Activated CD8-positive, alpha-beta memory T cell treated with anti-CD3 and anti-CD28 coated beads, Interleukin-2, amount 50 U/mL, for 1 hour (primary cell): Measurements from ENCODE around the gene CATSPERD.
A peak's percentile ranks its signal among the peaks of the same experiment; 100 is the strongest.

Experiments
- DNase-seq: peaks from one replicate; pipeline ENCODE4 v3.0.0-alpha.2; 2020; ENCODE audit errors: extremely low read depth

The CATSPERD gene

GRCh38 chr19:5784581-5785147 is 64.2 kb downstream of the CATSPERD start, which contains the start of gene PRR22:
TSS of gene PRR22 (minus strand) at chr19:5784746. CDS start at chr19:5784660, 86 bp downstream.
- no peak for DNase-seq

DNA sequence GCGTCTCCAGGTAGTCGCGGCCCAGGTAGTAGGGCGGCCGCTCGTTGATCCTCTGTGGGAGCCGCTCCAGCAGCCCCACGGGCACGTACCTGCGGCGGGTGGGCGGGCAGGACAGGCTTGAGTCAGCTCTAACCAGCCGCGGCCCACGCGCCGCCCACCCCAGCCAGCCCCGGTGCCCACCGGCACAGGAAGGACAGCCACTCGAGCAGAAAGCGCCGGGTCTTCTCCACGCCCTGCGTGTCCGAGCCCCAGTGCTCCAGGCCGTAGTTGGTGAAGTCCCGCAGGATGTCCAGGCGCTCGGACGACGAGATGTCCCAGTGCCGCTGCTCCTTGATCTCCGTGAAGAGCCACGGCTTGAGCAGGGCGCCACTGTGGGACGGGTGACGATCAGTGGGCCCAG is 65.0 kb downstream of the CATSPERD start:
- DNase-seq, result no peak

GRCh38 chr19:5786593-5787408 is 66.4 kb downstream of the CATSPERD start:
- no peak for DNase-seq

DNA sequence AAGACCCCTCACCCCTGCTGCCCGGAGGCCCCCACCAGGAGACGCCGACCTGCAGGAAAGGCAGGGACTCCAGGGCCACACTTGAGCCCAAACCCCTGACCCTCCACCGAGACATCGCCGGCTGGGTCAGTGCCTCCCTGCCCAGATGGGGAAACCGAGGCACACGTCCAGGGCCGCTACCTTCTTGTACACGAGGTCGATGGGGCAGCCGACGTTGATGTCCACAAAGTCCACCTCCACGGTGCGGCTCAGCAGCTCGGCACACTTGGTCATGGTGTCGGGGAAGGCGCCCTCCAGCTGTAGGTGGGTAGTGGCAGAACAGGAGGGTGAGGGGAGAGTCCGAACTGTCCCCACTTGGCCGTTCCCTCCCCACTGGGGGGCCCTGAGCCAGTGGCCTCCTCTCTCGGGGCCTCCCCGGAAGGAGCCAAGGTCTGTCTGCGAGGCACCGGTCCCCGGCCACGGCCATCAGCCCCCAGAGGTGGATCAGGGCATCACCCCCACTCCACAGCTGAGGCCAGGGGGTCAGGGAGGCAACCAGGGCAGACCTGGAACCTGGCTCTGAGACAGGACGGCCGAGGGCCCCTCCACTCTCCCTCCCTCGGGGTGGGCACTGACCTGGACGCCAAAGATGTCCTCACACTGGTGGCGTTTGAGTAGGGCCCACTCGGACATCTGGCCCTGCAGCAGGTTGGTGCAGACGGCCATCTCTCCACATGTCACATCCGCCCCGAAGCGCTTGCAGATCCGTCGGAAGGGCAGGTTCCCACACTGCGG is 67.2 kb downstream of the CATSPERD start:
- DNase-seq, result no peak

DNA sequence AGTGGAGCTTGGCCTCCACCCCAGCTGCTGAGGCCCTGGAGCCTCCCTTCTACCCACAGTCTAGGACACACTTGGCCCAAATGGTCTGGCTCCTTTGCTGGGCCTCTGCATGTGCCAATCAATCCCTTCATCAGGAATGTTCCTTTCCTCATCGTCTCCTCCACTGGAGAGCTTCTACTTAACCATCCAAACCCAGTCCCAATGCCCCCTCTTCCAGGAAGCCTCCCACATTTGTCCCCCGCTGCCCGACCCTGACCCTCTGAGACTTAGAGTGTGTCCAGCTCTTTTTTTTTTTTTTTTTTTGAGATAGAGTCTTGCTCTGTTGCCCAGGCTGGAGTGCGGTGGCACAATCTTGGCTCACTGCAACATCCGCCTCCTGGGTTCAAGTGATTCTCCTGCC is 68.0 kb downstream of the CATSPERD start:
- no peak for DNase-seq

DNA sequence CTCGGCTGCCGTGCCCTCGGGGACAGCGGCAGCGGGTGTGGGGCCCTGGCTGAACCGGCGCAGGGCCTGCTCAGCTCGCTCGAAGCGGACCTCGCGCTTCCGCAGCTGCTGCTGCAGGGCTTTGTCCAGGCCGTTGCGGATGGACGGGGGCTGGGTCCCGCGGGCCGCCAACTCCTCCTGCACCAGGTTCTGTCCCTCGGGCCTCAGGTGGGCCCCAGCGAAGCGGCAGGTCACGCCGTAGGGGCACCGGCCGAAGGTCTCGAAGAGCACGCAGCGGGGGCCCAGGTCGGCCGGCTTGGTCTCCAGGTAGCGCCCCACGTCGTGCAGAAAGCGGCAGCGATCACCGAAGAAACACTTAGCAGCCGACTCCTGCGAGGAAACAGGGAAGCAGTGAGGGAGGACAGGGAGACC is 68.9 kb downstream of the CATSPERD start:
- no peak for DNase-seq

DNA sequence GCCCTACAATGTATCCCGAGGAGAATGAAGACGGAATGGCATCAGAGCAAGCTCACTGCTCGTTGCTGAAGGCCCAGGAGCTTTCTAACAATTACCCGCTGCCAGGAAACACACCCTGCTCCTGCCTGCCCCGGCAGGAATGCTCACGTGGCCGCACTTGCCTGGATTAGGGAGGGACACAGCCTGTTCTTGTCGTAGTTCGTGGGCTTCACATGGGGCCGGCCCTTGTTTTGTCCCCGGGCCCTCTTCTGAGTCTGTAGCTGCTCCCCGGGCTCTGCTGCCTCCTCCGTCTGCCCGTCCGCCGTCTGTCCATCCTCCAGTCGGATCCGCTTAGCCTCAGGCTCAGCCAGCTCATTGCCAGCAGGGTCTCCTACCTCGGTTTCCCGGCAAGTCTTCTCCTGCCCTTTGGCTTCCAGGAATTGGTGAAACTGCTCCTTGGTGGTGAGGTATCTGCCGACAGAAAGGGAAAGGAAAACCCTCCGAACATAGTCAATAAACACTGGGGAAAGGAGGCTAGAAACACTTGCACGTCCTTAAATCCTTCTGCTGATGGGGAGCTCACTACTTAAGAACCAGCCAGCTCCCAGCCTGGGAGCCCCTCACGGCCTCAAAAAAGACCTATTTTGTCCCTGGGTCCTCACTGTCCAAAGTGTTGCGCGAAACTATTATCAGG is 69.6 kb downstream of the CATSPERD start:
- DNase-seq, result no peak

DNA sequence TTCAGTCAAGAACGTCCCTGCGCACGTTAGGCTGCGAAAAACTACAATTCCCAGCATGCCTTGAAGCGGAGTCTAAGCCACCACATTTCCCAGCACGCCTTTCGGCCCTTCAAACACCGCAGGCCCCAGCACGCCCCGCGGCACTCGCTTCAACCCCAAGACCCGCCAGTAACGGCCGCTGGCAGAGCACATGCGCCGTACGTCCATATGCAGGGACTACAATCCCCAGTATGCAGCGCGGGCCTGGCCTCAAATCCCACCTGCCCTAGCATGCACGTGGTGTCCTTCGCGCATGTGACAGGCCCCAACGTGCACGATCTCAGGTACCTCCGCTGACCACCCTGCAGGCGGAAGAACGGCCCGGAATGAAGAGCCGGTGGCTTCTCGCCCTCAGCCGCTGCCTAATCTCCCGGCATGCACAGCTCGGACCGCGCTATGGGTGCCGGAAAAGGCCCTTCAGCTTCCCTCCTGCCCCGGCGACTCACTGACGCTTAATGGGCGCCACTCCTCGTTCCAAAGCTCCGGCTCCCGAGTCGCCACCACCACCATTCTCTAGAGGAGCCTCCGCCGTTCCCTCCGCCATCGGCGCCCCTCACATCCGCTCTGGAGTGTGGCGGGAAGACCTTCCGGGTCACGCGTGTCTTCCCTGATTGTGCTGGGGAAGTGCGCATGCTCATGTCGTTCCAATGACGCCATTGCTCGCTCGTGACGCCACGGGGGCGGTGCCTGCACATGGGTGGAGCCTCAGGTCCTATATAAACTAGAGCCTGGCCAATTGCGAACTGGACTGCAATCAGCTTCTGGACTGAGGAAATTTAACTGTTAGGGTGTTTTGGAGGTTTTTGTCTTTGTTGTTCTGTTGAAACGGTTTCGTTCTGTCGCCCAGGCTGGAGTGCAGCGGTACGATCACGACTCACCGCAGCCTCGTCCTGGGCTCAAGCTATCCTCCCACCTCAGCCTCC is 70.4 kb downstream of the CATSPERD start, which contains the start of gene DUS3L:
Gene DUS3L, minus strand, starts transcription at position 605 of the 962 bp plus-strand sequence. Its CDS starts 22 bp downstream, at position 583.
- DNase-seq, result peak; percentile 88

GRCh38 chr19:5792224-5792623 is 71.8 kb downstream of the CATSPERD start:
- no peak for DNase-seq

DNA sequence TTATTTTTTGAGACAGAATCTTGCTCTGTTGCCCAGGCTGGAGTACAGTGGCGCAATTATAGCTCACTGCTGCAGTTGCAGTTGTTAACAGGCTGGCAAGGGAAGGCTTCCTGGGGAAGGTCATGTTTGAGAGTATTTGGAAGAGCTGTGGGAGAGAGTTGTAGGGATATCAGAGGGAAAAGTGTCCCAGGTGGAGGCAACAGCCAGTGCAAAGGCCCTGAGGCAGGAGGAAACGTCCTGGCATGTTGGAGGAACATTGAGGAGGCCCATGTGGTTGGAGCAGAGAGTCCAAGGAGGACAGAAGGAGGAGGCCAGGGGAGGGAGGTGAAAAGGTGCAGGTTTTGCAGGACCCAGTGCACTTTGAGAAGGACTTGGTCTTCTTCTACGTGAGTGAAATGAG is 72.8 kb downstream of the CATSPERD start:
- no peak for DNase-seq

GRCh38 chr19:5795382-5795919 is 75.0 kb downstream of the CATSPERD start:
- DNase-seq, result no peak

- no peak for DNase-seq
Observed at GRCh38 chr19:5798244-5798643, 77.8 kb downstream of the CATSPERD start.

GRCh38 chr19:5799247-5800241 is 79.1 kb downstream of the CATSPERD start:
- DNase-seq, result no peak

DNA sequence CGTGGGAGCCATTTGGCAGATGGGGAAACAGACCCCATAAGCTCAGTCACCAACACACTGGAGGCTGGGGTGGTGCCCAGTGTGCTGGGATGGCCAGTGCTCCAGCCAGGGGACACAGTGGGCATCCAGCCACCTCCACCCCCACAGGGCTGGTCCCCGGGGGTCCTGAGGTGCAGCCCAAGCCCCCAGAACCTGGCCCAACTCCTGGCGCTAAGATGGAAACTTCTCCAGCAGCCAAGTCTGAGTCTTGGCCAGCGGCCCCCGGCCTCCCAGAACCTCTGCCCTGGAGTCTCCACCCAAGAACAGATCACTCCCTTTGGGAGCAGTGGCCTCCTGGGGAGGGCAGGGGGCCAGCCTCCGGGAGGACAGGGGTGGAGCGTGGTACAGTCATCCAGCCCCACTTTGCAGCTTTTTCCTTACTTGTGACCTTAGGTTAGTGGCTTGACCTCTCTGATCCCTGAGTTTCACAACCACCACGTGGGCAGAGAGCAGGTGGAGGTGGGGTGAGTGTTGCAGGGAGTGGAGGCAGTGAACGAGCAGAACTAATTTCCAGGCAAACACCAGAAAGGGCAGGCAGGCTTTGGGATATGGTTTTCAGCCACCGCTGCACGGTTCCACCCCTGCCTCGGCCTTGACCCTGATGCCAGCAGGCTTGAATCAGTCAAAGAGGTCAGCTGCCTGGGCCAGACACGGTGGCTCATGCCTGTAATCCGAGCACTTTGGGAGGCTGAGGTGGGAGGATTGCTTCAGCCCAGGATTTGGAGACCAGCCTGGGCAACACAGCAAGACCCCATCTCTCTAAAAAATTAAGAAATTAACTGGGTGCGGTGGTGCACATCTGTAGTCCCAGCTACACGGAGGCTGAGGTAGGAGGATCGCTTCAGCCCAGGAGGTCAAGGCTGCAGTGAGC is 80.2 kb downstream of the CATSPERD start:
- no peak for DNase-seq

DNA sequence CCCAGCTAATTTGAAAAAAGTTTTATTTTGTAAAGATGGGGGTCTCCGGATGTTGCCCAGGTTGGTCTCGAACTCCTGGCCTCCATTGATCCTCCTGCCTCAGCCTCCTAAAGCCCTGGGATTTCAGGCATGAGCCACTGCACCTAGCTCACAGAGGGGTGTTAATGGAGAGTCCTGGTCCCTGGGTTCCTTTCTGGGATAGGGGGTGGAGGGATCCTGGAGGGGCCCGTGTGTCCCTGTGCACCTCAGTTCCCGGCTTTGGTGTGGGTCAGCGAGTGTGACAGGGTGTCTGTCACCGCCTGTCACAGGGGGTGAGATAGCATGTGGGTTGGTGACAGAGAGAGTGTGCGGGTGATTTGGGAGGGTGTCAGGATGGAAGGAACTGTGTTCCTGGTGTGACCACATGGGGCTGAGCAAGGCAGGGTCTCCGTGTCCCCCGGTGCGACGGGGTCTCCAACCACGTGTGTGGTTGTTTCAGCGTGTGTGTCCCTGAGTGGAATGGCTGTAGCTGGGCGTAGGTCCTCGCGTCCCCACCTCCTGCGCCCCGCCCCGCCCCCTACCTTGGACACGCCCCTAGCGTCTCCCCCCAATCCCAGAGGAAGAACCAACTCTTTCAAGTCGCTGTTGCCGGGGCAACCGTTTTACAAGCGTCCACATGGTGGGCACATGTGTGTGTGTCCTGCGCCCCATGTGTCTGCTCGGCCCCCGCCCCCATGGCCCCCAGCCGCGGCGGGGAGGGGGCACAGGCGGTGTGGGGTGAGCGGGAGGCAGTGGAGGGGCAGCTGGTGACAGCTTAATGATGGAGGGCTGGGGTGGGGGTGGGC is 81.6 kb downstream of the CATSPERD start:
- DNase-seq, result no peak

GRCh38 chr19:5803441-5803751 is 83.0 kb downstream of the CATSPERD start:
- DNase-seq, result no peak

GRCh38 chr19:5803752-5804515 is 83.5 kb downstream of the CATSPERD start:
- peak; percentile 69 for DNase-seq
